A549 (cell line): Measurements from ENCODE around the gene PGM5.
"Not testable (repeated sequence)": the region's sequence is repeated elsewhere in the genome, so short reads cannot be mapped to it uniquely, and the experiment has no call there.

Source experiments
- ATOH8 ChIP-seq: fragments of 250-450 bp; sonication (Bioruptor Pico); IDR thresholded peaks from 2 replicates; pipeline ENCODE4 v1.5.0; 2020; ENCODE audit warnings: low read depth, mild to moderate bottlenecking, moderate library complexity
- CHD4 ChIP-seq: fragments of 200-600 bp; sonication (generic); IDR thresholded peaks from 2 replicates; pipeline ENCODE4 v1.6.1; 2016; ENCODE audit warnings: antibody characterized with exemption, mild to moderate bottlenecking, borderline replicate concordance
- CTCF ChIP-seq: fragments of >200 bp; sonication (Bioruptor Twin); formaldehyde crosslinking; IDR thresholded peaks from 3 replicates; pipeline ENCODE4 v1.5.1; 2016
- FOSL2 ChIP-seq, 2 experiments: fragments of 450-650 bp in 1 of 2; fragments of >200 bp in 1 of 2; sonication (Bioruptor Twin) in 1 of 2; formaldehyde crosslinking; IDR thresholded peaks; 2 replicates each; pipeline versions ENCODE4 v1.5.0 to v1.6.1; 2016 to 2020; ENCODE audit warnings: mild to moderate bottlenecking in 1 of 2, moderate library complexity in 1 of 2
- MAX ChIP-seq: IDR thresholded peaks from 2 replicates; pipeline ENCODE4 v1.6.1; 2012
- POLR2A ChIP-seq: IDR thresholded peaks from 2 replicates; pipeline ENCODE4 v1.6.1; 2012; ENCODE audit warnings: mild to moderate bottlenecking, low read length

GRCh38 chr9:68415065-68415464, 58.7 kb downstream of the PGM5 start:
- not testable (repeated sequence) for TF ChIP-seq CHD4; FOSL2 (IDR thresholded peaks at IDR 0.05); FOSL2 (CRISPR knock-in tag; IDR thresholded peaks at IDR 0.05); CTCF; ATOH8 (CRISPR knock-in tag); MAX; POLR2A
